ENCODE results near the gene ZNF540.

Gene ZNF540

DNA sequence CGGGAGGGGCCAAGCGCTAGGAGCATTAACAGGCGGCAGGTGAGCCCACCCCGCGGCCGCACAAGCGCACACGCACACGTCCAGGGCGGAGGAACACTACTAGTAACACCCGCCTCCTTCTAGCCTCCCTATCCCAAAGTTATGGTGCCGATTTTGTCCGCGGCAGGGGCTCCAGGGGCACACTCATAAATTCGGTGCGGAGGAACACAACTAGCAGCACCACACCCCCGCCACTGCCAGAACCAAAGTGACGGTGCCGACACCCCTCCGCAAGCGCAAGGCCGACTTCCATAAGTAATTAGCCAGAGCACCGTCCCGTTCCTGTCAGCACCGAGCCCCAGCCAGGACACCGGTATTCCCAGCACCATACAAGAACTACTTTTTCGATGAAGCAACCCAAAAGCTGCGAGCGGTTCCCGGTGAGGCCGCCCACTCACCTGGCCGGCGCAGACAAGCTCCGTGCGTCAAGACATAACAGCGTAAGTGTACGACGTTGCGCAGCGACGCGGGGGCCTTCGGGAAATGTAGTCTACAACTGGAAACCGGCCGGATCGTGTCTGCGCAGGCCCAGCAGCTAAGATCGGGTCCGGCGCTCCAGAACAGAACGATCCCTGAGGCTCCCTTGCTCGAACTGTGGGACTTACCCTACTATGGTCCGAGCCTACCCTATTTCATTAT is at the start of gene ZNF540, which contains the start of gene ZNF571:
ZNF540 (plus strand) TSS at position 573 of the 678 bp plus-strand sequence. CDS start 3,572 bp downstream, outside the sequence.
ZNF571 (minus strand) TSS at position 489 of the 678 bp plus-strand sequence. CDS start 8,116 bp downstream, outside the sequence.
- peaks cover 34% of the 10 kb centered on the region for H3K9me3 Mint-ChIP-seq
- peaks cover 66% of the 10 kb centered on the region for H3K36me3 Mint-ChIP-seq (ENCODE audit: low read depth)
- no peaks in the 10 kb centered on the region for H3K27me3 Mint-ChIP-seq
- peaks cover 38% of the 10 kb centered on the region for H3K4me1 Mint-ChIP-seq (ENCODE audit: low read depth)
- peak within 1 kb of the TSS; percentile 99 for H3K27ac Mint-ChIP-seq
- H3K4me3 Mint-ChIP-seq, result peak within 1 kb of the TSS; percentile 96
- DNase-seq, result peak; percentile 92

DNA sequence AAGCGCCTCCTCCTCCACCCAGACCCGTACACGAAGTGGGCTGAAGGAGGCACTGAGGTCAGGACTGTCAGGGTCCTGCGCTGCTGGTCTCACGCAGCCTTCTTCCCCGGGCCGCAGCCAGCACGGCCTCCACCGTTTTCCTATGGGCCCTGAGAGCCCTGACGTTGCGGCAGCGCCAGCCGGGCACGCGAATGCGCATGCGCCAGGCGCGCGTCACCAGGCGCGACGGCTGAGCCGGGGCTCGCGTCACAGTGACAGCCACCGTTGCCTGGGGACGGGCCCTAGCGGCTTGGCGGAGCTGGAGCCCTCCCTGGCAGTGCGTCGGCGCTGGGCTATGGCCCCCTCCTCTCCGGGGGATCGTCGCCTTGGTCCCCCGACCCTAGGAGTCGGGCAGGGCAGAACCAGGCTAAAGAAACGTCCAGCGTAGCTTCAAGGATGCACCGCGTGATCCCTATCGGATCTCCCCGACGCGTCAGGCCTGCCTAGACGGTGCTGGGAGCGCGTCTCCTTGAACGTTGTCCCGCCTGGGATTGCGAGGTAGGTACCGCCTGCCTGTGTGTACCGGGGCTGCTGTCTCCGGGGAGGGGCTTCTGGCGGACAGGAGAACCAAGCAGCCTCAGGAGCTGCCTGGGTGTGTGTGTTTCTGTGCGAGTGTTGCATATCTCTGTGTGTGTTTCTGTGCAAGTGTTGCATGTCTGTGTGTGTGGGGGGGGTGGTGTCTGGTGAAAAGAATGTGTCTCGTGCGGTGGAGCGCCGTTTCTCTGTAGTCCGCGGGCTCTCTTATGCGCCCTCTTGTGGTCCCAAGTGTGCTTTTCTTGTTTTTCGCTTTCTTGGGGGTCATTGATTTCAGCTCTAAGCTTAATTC is 43.3 kb upstream of the ZNF540 start:
- Mint-ChIP-seq H3K27me3 (peaks cover 3% of the 10 kb centered on the region), H3K4me1 (ENCODE audit: low read depth) (peaks cover 6% of the 10 kb centered on the region), H3K36me3 (ENCODE audit: low read depth) (peaks cover 63% of the 10 kb centered on the region), H3K9me3 (peaks cover 62% of the 10 kb centered on the region), H3K4me3 (peak overlapping the region; percentile 81), H3K27ac (peak overlapping the region; percentile 55)
- peak; percentile 59 for DNase-seq

DNA sequence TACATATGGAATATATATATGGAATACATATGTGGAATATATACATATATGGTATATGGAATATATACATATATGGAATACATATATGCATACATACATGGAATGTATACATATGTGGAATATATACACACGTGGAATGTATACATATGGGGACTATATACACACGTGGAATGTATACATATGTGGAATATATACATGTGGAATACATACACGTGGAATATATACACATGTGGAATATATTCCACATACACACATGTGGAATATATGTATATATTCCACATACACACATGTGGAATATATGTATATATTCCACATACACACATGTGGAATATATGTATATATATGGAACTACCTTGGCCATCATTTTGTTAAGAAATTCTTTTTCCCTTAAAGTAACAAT is 31.2 kb upstream of the ZNF540 start:
- Mint-ChIP-seq H3K9me3 (peaks cover 55% of the 10 kb centered on the region), H3K4me3 (no peak overlapping the region), H3K27me3 (no peaks in the 10 kb centered on the region), H3K4me1 (ENCODE audit: low read depth) (no peaks in the 10 kb centered on the region), H3K36me3 (ENCODE audit: low read depth) (peaks cover 88% of the 10 kb centered on the region), H3K27ac (no peak overlapping the region)
- DNase-seq, result no peak

DNA sequence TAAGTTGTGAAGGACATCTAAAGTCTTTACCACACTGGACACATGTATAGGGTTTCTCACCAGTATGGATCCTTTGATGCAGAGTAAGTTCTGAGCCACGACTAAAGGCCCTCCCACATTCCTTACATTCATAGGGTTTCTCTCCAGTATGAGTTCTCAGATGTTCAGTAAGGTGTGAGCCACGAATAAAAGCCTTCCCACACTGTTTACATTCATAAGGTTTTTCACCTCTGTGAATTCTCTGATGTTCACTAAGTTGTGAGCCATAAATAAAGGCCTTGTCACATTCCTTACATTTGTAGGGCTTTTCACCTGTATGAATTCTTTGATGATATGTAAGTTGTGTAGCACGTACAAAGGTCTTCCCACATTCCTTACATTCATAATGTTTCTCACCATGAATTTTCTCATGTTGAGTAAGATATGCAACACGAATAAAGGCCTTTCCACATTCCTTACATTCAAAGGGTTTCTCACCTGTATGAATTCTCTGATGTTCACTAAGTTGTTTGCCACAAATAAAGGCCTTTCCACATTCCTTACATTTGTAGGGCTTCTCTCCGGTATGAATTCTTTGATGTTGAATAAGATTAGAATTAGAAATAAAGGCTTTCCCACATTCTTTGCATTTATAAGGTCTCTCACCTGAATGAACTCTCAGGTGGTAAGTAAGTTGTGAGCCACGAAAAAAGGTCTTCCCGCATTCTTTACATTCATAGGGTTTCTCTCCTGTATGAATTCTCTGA is 29.9 kb upstream of the ZNF540 start:
- Mint-ChIP-seq H3K4me3 (no peak overlapping the region), H3K27ac (no peak overlapping the region), H3K36me3 (ENCODE audit: low read depth) (peaks cover 88% of the 10 kb centered on the region), H3K9me3 (peaks cover 56% of the 10 kb centered on the region), H3K27me3 (no peaks in the 10 kb centered on the region), H3K4me1 (ENCODE audit: low read depth) (no peaks in the 10 kb centered on the region)
- no peak for DNase-seq

DNA sequence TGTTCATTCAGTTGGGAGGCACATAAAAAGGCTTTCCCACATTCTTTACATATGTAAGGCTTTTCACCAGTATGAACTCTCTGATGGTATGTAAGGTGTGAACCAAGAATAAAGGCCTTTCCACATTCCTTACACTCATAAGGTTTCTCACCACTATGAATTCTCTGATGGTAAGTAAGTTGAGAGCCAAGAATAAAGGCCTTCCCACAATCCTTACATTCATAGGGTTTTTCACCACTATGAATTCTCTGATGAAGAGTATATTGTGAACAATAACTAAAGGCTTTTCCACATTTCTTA is 29.4 kb upstream of the ZNF540 start:
- H3K36me3 Mint-ChIP-seq (ENCODE audit: low read depth), result peaks cover 92% of the 10 kb centered on the region
- H3K4me3 Mint-ChIP-seq, result no peak overlapping the region
- H3K4me1 Mint-ChIP-seq (ENCODE audit: low read depth), result no peaks in the 10 kb centered on the region
- no peak for DNase-seq
- peaks cover 60% of the 10 kb centered on the region for H3K9me3 Mint-ChIP-seq
- H3K27ac Mint-ChIP-seq, result no peak overlapping the region
- no peaks in the 10 kb centered on the region for H3K27me3 Mint-ChIP-seq

DNA sequence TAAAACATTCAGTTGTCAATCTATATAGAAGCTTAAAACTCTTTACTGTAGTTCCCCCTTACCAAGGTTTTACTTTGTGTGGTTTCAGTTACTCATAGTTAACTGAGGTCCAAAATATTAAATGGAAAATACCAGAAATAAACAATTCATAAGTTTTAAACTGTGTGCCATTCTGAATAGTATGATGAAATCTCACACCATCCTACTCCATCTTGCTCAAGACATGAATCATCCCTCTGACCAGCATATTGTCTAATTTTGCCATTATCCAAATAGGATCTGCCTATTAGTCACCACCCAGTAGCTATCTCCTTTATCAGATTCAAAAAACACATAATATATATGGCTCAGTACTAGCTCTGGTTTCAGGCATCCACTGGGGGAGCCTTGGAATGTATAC is 22.5 kb upstream of the ZNF540 start:
- peaks cover 50% of the 10 kb centered on the region for H3K9me3 Mint-ChIP-seq
- no peak overlapping the region for H3K4me3 Mint-ChIP-seq
- H3K36me3 Mint-ChIP-seq (ENCODE audit: low read depth), result peaks cover 42% of the 10 kb centered on the region
- no peaks in the 10 kb centered on the region for H3K27me3 Mint-ChIP-seq
- no peaks in the 10 kb centered on the region for H3K4me1 Mint-ChIP-seq (ENCODE audit: low read depth)
- DNase-seq, result no peak
- H3K27ac Mint-ChIP-seq, result no peak overlapping the region

DNA sequence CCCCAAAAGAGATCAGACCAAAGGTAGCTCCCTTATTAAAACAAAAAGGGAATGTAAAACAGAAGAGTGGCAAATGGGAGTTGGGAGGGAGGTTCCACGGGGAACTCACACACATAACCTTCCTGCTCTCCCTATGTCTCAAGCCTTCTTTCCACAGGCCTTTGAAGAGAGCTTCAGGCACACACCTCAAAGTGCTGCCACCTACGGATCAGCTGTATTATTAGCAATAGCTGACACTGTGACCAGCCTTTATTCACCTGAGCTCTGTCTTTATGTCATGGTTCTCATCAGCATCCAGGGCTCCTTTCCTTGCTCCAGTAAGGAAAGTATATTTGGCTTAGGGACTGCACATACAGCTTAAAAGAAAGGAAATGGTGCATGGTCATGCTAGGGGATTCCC is 11.3 kb upstream of the ZNF540 start:
- no peak overlapping the region for H3K27ac Mint-ChIP-seq
- peaks cover 34% of the 10 kb centered on the region for H3K36me3 Mint-ChIP-seq (ENCODE audit: low read depth)
- no peaks in the 10 kb centered on the region for H3K4me1 Mint-ChIP-seq (ENCODE audit: low read depth)
- peaks cover 55% of the 10 kb centered on the region for H3K9me3 Mint-ChIP-seq
- no peak for DNase-seq
- H3K27me3 Mint-ChIP-seq, result no peaks in the 10 kb centered on the region
- H3K4me3 Mint-ChIP-seq, result no peak overlapping the region

DNA sequence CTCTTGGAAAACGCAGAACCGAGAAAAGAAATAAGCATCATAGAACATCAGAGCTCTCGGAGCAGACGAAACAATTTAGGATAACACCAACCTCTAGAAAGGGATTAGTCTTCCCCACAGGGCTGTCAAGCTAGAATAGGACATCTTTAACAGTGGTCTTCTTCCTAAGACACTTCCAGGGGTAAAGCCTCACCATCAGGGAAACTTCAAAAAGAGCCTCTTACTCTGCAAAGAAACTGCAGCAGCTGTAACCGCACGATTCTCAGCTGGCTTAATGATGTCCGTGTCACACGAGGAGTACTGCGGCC is 726 bp upstream of the ZNF540 start:
- H3K4me1 Mint-ChIP-seq (ENCODE audit: low read depth), result peaks cover 38% of the 10 kb centered on the region
- peak overlapping the region; percentile 96 for H3K4me3 Mint-ChIP-seq
- DNase-seq, result no peak
- H3K27ac Mint-ChIP-seq, result peak overlapping the region; percentile 99
- H3K27me3 Mint-ChIP-seq, result no peaks in the 10 kb centered on the region
- H3K9me3 Mint-ChIP-seq, result peaks cover 34% of the 10 kb centered on the region
- peaks cover 67% of the 10 kb centered on the region for H3K36me3 Mint-ChIP-seq (ENCODE audit: low read depth)

DNA sequence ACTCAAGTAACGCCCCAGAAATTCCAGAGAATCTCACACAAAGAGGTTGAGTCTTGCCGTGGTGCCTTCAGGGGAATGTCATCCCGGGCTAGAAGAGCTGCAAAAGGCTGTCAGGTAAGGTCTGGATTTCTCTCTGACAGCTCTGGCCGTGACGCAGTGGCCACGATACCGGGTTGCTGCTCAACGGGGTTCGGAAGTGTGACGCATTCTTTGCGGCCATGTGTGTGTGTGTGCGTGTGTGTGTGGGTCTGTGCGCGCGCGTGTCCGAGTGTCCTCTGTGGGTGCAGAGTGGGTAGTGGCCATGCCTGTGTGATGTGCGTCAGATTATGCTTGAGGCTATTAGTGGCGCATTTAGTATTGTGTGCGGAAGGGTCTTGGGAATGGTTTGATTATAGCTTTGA is 306 bp downstream of the ZNF540 start:
- peaks cover 67% of the 10 kb centered on the region for H3K36me3 Mint-ChIP-seq (ENCODE audit: low read depth)
- peak overlapping the region; percentile 99 for H3K27ac Mint-ChIP-seq
- H3K9me3 Mint-ChIP-seq, result peaks cover 38% of the 10 kb centered on the region
- peak overlapping the region; percentile 96 for H3K4me3 Mint-ChIP-seq
- no peak for DNase-seq
- no peaks in the 10 kb centered on the region for H3K27me3 Mint-ChIP-seq
- H3K4me1 Mint-ChIP-seq (ENCODE audit: low read depth), result peaks cover 38% of the 10 kb centered on the region

DNA sequence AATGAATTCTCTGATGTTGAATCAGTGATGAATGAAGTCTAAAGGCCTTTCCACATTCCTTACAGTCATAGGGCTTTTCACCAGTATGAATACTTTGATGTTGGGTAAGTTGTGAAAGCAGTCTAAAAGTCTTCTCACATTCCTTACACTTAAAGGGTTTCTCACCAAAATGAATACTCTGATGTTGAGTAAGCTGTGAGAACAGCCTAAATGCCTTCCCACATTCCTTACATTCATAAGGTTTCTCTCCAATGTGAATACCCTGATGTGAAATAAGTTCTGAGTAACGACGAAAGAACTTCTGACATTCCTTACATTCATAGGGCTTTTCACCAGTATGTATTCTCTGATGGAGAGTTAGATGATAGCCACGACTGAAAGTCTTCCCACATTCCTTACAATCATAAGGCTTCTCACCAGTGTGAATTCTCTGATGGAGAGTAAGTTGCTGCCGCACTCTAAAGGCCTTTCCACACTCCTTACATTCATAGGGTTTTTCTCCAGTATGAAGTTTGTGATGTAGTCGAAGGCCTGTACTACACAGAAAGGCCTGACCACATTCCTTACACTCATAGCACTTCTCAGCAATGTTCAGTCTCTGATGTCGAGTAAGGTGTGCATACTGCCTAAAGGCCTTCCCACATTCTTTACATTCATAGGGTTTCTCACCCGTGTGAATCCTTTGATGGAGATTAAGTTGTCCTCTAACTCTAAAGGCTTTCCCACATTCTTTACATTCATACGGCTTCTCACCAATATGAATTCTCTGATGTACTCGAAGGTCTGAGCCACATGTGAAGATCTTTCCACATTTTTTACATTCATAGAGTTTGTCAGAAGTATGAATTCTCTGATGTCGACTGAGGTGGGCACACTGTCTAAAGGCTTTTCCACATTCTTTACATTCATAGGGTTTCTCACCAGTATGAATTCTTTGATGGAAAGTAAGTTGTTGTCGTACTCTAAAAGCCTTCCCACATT is 40.7 kb downstream of the ZNF540 start:
- peaks cover 47% of the 10 kb centered on the region for H3K9me3 Mint-ChIP-seq
- H3K36me3 Mint-ChIP-seq (ENCODE audit: low read depth), result peaks cover 68% of the 10 kb centered on the region

DNA sequence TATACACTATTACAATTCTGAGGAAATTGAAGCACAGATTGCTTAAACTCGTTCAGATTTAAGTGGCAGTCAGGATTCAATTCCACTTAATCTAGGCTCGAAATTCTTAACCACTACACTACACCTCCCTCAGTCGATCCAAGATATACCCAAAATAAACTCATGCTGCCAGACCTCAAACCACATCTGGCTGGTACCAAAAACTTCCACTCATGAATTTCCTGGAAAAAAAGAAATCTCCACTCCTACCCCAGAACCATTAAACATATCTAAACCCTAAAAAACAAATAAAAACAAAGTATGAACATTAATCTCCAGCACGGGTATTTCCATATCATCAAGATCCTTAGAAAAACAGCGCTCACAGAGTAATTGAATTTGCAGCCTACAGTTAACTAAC is 59.4 kb downstream of the ZNF540 start:
- DNase-seq, result no peak
- Mint-ChIP-seq H3K4me1 (ENCODE audit: low read depth) (peaks cover 36% of the 10 kb centered on the region), H3K27ac (peak overlapping the region; percentile 97), H3K4me3 (peak overlapping the region; percentile 93), H3K27me3 (no peaks in the 10 kb centered on the region), H3K36me3 (ENCODE audit: low read depth) (peaks cover 66% of the 10 kb centered on the region), H3K9me3 (peaks cover 16% of the 10 kb centered on the region)

More for the DNA sequence above, 40.7 kb downstream of the ZNF540 start:
- Mint-ChIP-seq H3K27ac (no peak overlapping the region), H3K27me3 (no peaks in the 10 kb centered on the region), H3K4me1 (ENCODE audit: low read depth) (no peaks in the 10 kb centered on the region), H3K4me3 (no peak overlapping the region)
- DNase-seq, result no peak

DNA sequence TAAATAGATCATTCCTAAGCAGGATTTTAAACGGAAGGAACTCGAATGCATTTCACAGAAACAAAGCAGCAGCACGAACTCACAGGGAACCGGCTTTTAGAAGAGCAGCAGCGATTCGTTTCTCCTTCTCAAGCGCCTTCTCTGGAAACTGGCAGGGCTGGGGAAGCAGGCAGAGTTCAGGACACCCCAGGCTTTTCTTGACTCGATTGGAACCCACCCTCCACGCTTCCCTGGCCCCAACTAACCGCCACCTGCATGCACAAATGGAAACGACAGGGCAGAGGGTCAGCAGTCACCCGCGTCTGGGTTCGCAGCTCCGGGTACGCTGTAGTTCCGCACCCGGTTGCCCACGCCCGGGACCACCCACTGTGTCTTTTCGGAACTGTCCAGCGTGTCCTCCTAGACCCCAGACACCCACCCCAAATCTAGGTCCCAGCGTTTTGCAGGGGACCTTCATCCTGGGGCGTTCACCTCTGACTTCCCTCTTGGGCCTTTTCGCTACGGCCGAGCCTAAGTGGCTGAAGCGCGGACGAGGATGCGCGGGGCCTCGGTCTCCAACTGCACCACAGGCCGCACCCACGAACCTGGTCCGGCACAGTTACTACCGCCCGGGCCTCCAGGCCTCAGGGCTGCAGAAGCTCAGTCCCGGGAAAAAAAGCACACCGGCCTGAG is 60.1 kb downstream of the ZNF540 start:
- peak; percentile 61 for DNase-seq

DNA sequence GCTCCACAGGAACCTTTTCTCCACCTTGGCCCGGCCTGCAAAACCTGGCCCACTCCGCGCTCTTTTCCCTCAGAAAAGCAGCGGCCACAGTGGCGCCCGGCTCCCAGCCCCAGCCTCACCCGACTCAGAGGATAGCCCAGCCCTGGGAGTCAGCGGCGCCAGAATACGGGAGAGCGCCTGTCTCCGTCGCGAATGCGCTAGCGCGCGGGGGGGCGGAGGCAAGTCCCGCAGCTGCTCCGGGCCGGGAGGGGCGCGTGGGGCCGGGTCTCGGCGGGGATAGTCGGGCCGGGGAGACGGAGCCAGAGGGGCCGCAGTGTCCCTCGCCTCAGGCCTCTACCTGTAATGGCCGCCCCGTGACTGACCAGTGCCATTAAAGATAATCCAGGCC is 60.6 kb downstream of the ZNF540 start, which contains the start of gene ZFP30:
ZFP30 (minus strand) TSS at position 165 of the 388 bp plus-strand sequence. CDS start 7,643 bp downstream, outside the sequence.
- H3K4me3 Mint-ChIP-seq, result peak within 1 kb of the TSS; percentile 93
- peaks cover 36% of the 10 kb centered on the region for H3K4me1 Mint-ChIP-seq (ENCODE audit: low read depth)
- H3K9me3 Mint-ChIP-seq, result peaks cover 16% of the 10 kb centered on the region
- peak within 1 kb of the TSS; percentile 97 for H3K27ac Mint-ChIP-seq
- H3K36me3 Mint-ChIP-seq (ENCODE audit: low read depth), result peaks cover 60% of the 10 kb centered on the region
- no peaks in the 10 kb centered on the region for H3K27me3 Mint-ChIP-seq
- DNase-seq, result peak; percentile 85

More for the DNA sequence above, 60.1 kb downstream of the ZNF540 start:
- H3K4me3 Mint-ChIP-seq, result peak overlapping the region; percentile 93
- peaks cover 36% of the 10 kb centered on the region for H3K4me1 Mint-ChIP-seq (ENCODE audit: low read depth)
- no peaks in the 10 kb centered on the region for H3K27me3 Mint-ChIP-seq
- peaks cover 65% of the 10 kb centered on the region for H3K36me3 Mint-ChIP-seq (ENCODE audit: low read depth)
- peaks cover 16% of the 10 kb centered on the region for H3K9me3 Mint-ChIP-seq
- peak overlapping the region; percentile 97 for H3K27ac Mint-ChIP-seq

Measured in activated T-cell treated with anti-CD3 and anti-CD28 coated beads, Interleukin-2, amount 50 U/mL, for 24 hours (primary cell).